Measurements from ENCODE around the gene ASCL1. TPM values are rescaled to one million over a fixed set of nuclear protein-coding genes. Genes with fewer than 3 reads are reported as not detected.

Gene ASCL1
- total and polyA plus RNA-seq, 5 donors from 2014 or later = not detected

DNA sequence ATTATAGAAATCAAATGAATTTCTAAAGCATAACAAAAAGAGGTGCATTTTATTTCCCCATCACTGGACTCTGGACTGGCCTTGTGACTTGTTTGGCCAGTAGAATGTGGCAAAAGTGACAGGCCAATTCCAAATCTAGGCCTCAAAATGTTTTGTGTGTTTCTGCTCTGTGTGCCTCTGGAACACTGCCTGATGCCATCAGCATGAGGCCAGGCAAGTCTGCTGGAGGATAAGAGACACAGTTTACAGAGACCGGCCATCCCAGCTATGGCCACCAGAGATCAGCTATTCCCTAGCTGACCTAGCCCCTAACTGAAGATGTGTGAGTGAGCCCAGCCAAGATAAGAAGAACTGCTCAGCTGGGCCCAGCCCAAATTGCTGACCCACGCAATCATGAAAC lies 32.9 kb downstream of the ASCL1 start:
- H3K4me1 ChIP-seq (ENCODE audit: control insufficient read depth, insufficient read depth, low read length, poor library complexity, severe bottlenecking) = no peaks in the 10 kb centered on the region
- no peak for DNase-seq
- Mint-ChIP-seq H3K4me1 (peaks cover 0 to 6% (median 5%) of the 10 kb centered on the region in 4 donors), H3K9me3 (peaks cover 0 to 5% (median 2%) of the 10 kb centered on the region in 7 donors), H3K36me3 (no peaks in the 10 kb centered on the region), H3K27me3 (peaks cover 4% of the 10 kb centered on the region), H3K27ac (no peak overlapping the region), H3K4me3 (no peak overlapping the region)
- no peaks in the 10 kb centered on the region for H3K36me3 ChIP-seq (ENCODE audit: control insufficient read depth, insufficient read depth, low read length)
- no peak for ATAC-seq (ENCODE audit: low read depth in 2 of 2)
- no peak overlapping the region for H3K4me3 ChIP-seq (ENCODE audit: low read depth, low read length)
- no peaks in the 10 kb centered on the region for H3K27me3 ChIP-seq (ENCODE audit: control insufficient read depth, insufficient read depth, low read length)
- H3K27ac ChIP-seq (ENCODE audit: insufficient read depth, low read length, poor library complexity, severe bottlenecking) = no peak overlapping the region
- no peaks in the 10 kb centered on the region for H3K9me3 ChIP-seq (ENCODE audit: control insufficient read depth in 2 of 2, low read length in 2 of 2)

DNA sequence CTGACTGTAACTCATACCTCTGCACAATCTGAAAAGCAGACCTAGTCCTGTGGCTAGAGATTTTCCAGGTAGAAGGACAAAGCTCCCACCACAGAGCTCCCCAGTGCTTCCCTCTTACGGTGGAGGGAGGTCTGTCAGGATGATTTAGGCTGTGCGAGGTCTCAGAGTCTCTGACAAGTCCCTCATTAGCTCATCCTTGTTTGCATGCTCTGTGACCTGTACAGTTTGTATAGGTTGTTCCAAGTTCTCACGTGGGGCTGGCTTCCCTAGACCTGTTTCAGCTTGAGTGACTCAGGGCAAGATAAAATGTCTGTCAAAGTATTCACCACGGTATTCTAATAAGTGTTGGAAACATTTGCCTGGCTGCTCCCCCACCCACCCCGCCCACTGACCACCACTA lies 34.8 kb downstream of the ASCL1 start:
- Histone ChIP-seq H3K27me3 (ENCODE audit: control insufficient read depth, insufficient read depth, low read length) (no peaks in the 10 kb centered on the region), H3K4me1 (ENCODE audit: control insufficient read depth, insufficient read depth, low read length, poor library complexity, severe bottlenecking) (no peaks in the 10 kb centered on the region), H3K27ac (ENCODE audit: insufficient read depth, low read length, poor library complexity, severe bottlenecking) (no peak overlapping the region), H3K9me3 (ENCODE audit: control insufficient read depth in 2 of 2, low read length in 2 of 2) (no peaks in the 10 kb centered on the region), H3K36me3 (ENCODE audit: control insufficient read depth, insufficient read depth, low read length) (no peaks in the 10 kb centered on the region), H3K4me3 (ENCODE audit: low read depth, low read length) (no peak overlapping the region)
- DNase-seq (no peak), ATAC-seq (ENCODE audit: low read depth in 2 of 2) (no peak)
- H3K9me3 Mint-ChIP-seq = peaks cover 0 to 10% (median 2%) of the 10 kb centered on the region in 7 donors
- H3K36me3 Mint-ChIP-seq = no peaks in the 10 kb centered on the region
- peaks cover 4% of the 10 kb centered on the region for H3K27me3 Mint-ChIP-seq
- peaks cover 0 to 6% (median 5%) of the 10 kb centered on the region in 4 donors for H3K4me1 Mint-ChIP-seq
- no peak overlapping the region for H3K27ac Mint-ChIP-seq
- H3K4me3 Mint-ChIP-seq = no peak overlapping the region

DNA sequence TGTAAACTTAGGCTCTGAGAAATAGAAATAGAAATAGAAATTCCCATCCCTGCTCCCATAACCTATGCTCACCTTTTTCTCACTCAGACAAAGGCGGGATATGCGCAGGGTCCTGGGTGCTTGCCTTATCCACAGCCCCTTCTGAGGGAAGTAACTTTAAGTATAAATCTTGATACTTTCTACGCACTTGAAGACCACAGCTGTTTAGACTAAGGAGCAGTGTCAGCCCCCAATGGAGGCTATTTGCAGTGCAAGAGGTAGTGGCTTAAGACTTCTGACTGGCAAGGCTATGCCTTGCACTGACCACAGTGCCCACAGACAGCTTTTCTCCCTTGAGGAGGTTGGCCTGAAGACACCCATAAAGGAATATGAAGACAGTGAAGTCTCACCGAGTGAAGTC lies 35.2 kb downstream of the ASCL1 start:
- Mint-ChIP-seq H3K4me3 (no peak overlapping the region), H3K9me3 (peaks cover 0 to 14% (median 3%) of the 10 kb centered on the region in 7 donors), H3K27me3 (peaks cover 4% of the 10 kb centered on the region), H3K4me1 (peaks cover 0 to 6% (median 5%) of the 10 kb centered on the region in 4 donors), H3K27ac (no peak overlapping the region), H3K36me3 (no peaks in the 10 kb centered on the region)
- Histone ChIP-seq H3K27ac (ENCODE audit: insufficient read depth, low read length, poor library complexity, severe bottlenecking) (no peak overlapping the region), H3K4me3 (ENCODE audit: low read depth, low read length) (no peak overlapping the region), H3K27me3 (ENCODE audit: control insufficient read depth, insufficient read depth, low read length) (no peaks in the 10 kb centered on the region), H3K9me3 (ENCODE audit: control insufficient read depth in 2 of 2, low read length in 2 of 2) (peaks cover 0 to under 1% of the 10 kb centered on the region in 2 experiments), H3K36me3 (ENCODE audit: control insufficient read depth, insufficient read depth, low read length) (no peaks in the 10 kb centered on the region), H3K4me1 (ENCODE audit: control insufficient read depth, insufficient read depth, low read length, poor library complexity, severe bottlenecking) (no peaks in the 10 kb centered on the region)
- no peak for DNase-seq
- no peak for ATAC-seq (ENCODE audit: low read depth in 2 of 2)

DNA sequence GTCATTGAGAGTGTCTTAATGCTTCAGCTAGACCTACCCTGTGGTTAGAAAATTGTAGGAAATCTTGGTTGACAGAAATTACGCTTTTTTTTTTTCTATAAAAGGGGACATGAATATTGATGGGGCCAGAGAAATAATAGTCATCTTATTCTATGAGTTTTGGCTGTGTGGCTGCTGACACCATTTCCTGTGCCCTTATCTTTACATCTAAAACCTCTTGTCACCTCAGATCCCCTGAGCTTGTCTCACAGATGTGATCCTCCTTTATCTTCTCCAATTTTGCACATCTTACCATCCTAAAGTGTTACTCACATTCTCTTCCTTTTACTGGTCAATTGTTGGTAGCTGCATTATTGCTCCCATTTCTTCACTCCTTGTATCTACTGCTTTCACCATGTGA lies 36.1 kb downstream of the ASCL1 start:
- no peak overlapping the region for H3K27ac ChIP-seq (ENCODE audit: insufficient read depth, low read length, poor library complexity, severe bottlenecking)
- no peaks in the 10 kb centered on the region for H3K4me1 ChIP-seq (ENCODE audit: control insufficient read depth, insufficient read depth, low read length, poor library complexity, severe bottlenecking)
- Mint-ChIP-seq H3K27me3 (peaks cover 4% of the 10 kb centered on the region), H3K4me1 (peaks cover 0 to 6% (median 5%) of the 10 kb centered on the region in 4 donors), H3K9me3 (peaks cover 0 to 18% (median 3%) of the 10 kb centered on the region in 7 donors), H3K4me3 (no peak overlapping the region), H3K36me3 (no peaks in the 10 kb centered on the region), H3K27ac (no peak overlapping the region)
- ATAC-seq (ENCODE audit: low read depth in 2 of 2) (no peak), DNase-seq (peak in 1 of 3 donors; percentile 38)
- no peaks in the 10 kb centered on the region for H3K36me3 ChIP-seq (ENCODE audit: control insufficient read depth, insufficient read depth, low read length)
- peaks cover 0 to 6% of the 10 kb centered on the region in 2 experiments for H3K9me3 ChIP-seq (ENCODE audit: control insufficient read depth in 2 of 2, low read length in 2 of 2)
- no peaks in the 10 kb centered on the region for H3K27me3 ChIP-seq (ENCODE audit: control insufficient read depth, insufficient read depth, low read length)
- H3K4me3 ChIP-seq (ENCODE audit: low read depth, low read length) = no peak overlapping the region

DNA sequence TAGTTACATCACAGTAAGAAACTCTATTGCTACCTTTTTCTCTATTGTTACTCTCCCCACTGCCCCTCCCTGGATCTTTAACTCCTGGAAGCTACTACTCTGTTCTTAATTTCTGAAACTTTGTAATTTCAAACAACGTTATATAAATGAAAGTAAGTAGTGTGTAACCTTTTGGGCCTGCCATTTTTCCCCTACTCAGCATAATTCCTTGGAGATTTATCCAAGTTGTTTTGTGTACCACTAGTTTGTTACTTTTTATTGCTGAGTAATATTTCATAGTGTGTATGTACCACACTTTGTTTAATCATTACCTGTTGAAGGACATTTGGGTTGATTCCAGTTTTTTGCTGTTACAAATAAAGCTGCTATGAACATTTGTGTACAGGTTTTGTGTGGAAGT lies 37.9 kb downstream of the ASCL1 start:
- peaks cover 4% of the 10 kb centered on the region for H3K27me3 Mint-ChIP-seq
- H3K4me3 ChIP-seq (ENCODE audit: low read depth, low read length) = no peak overlapping the region
- H3K36me3 ChIP-seq (ENCODE audit: control insufficient read depth, insufficient read depth, low read length) = no peaks in the 10 kb centered on the region
- no peak overlapping the region for H3K27ac ChIP-seq (ENCODE audit: insufficient read depth, low read length, poor library complexity, severe bottlenecking)
- H3K4me3 Mint-ChIP-seq = no peak overlapping the region
- no peaks in the 10 kb centered on the region for H3K36me3 Mint-ChIP-seq
- H3K27me3 ChIP-seq (ENCODE audit: control insufficient read depth, insufficient read depth, low read length) = no peaks in the 10 kb centered on the region
- H3K4me1 ChIP-seq (ENCODE audit: control insufficient read depth, insufficient read depth, low read length, poor library complexity, severe bottlenecking) = no peaks in the 10 kb centered on the region
- H3K27ac Mint-ChIP-seq = no peak overlapping the region
- peaks cover 0 to 6% of the 10 kb centered on the region in 2 experiments for H3K9me3 ChIP-seq (ENCODE audit: control insufficient read depth in 2 of 2, low read length in 2 of 2)
- H3K4me1 Mint-ChIP-seq = peaks cover 0 to 6% (median 5%) of the 10 kb centered on the region in 4 donors
- DNase-seq (no peak), ATAC-seq (ENCODE audit: low read depth in 2 of 2) (no peak)
- peaks cover 0 to 20% (median 3%) of the 10 kb centered on the region in 7 donors for H3K9me3 Mint-ChIP-seq

Other genes with a start within 250 kb of the ASCL1 start
- not detected for gene PAH, start 40.4 kb upstream of the ASCL1 start, total RNA-seq
- gene PAH, start 40.4 kb upstream of the ASCL1 start, polyA plus RNA-seq = not detected